ENCODE results near the gene TFEB.

The TFEB gene

DNA sequence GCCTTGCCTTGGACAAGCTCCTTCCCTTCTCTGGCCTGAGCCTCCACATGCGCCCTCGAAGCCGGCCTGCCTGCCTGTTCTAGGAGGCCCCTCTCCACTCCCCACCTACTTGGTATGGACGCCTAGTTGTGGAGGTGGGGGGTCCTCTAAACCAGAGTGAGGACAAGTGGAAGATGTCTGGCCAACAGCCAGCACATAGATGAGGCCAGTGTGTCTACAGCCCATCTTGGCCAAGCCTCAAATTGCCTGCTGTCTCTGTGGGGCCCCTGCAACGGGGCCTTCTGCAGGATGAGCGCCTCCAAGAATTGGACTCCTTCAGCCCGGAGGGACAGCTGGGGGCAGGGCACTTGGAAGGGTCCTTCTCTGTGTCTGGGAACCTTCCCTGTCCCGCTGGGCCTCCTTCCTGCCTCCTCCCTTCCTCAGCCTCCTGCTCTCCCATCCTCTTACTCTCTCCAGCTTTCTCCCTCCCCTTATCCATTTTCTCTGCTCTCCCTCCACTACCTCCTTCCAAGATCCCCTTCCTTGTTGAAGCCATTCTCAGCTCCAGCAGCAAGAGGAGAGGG lies 95.5 kb downstream of the TFEB start:
- Histone ChIP-seq H3K27ac (ENCODE audit: low read length) (no peak overlapping the region), H3K9me3 (ENCODE audit: insufficient read depth, low read depth, low read length) (no peaks in the 10 kb centered on the region), H3K9ac (ENCODE audit: low read depth, low read length) (peak overlapping the region; percentile 46), H3K4me3 (ENCODE audit: low read length) (peak overlapping the region; percentile 88), H3K27me3 (ENCODE audit: insufficient read depth, low read length) (peaks cover 83% of the 10 kb centered on the region), H3K4me1 (ENCODE audit: insufficient read depth, low read length) (peaks cover 30% of the 10 kb centered on the region), H3K36me3 (ENCODE audit: insufficient read depth, low read depth, low read length) (no peaks in the 10 kb centered on the region; the same call in 1 of the 2 replicates)

DNA sequence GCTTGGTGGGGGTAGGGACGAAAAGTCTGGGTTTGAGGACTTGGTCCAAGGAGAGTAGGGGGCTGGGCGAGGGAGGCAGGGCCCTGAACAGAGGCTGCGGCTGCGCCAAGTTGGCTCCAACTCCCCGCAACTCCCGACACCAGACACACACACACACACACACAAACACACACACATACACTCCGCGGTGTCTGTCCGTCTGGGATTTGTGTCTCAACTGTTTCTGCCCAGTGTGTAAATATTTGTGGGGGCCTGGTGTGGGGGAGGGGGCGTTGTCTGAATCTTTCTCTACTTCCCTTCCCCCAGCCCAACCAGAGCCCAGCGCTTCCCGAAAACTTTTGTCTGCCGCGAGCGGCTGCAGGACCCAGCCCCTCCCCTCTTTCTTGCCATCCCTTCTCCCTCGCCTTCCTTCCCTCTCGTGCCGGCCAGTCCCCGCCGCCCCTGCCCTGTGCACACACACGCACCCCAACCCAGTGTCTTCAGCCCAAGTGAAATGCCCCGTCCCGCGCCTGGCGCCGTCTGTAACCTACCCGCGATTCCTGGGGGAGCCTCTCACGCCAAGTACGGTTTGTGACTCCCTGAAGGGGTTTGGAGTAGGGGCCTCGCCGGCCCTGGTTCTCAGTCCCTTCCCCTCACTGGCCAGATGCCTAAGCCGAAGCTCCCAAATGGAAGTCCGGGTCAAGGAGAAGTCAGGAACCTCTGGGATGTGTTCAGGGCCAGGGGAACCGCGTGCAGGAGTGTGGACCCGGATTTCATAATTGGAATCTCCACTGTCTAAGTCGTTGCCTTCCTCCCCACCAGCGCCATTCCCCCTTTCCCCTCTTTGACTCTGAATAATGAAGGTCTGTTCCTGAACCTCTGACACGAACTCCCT lies 96.2 kb downstream of the TFEB start:
- Histone ChIP-seq H3K9ac (ENCODE audit: low read depth, low read length) (peak overlapping the region; percentile 46; the same call in 1 of the 2 replicates), H3K4me1 (ENCODE audit: insufficient read depth, low read length) (peaks cover 25% of the 10 kb centered on the region), H3K4me3 (ENCODE audit: low read length) (peak overlapping the region; percentile 88), H3K27me3 (ENCODE audit: insufficient read depth, low read length) (peaks cover 88% of the 10 kb centered on the region), H3K27ac (ENCODE audit: low read length) (peak overlapping the region; percentile 20), H3K36me3 (ENCODE audit: insufficient read depth, low read depth, low read length) (no peaks in the 10 kb centered on the region; the same call in 1 of the 2 replicates), H3K9me3 (ENCODE audit: insufficient read depth, low read depth, low read length) (no peaks in the 10 kb centered on the region)

DNA sequence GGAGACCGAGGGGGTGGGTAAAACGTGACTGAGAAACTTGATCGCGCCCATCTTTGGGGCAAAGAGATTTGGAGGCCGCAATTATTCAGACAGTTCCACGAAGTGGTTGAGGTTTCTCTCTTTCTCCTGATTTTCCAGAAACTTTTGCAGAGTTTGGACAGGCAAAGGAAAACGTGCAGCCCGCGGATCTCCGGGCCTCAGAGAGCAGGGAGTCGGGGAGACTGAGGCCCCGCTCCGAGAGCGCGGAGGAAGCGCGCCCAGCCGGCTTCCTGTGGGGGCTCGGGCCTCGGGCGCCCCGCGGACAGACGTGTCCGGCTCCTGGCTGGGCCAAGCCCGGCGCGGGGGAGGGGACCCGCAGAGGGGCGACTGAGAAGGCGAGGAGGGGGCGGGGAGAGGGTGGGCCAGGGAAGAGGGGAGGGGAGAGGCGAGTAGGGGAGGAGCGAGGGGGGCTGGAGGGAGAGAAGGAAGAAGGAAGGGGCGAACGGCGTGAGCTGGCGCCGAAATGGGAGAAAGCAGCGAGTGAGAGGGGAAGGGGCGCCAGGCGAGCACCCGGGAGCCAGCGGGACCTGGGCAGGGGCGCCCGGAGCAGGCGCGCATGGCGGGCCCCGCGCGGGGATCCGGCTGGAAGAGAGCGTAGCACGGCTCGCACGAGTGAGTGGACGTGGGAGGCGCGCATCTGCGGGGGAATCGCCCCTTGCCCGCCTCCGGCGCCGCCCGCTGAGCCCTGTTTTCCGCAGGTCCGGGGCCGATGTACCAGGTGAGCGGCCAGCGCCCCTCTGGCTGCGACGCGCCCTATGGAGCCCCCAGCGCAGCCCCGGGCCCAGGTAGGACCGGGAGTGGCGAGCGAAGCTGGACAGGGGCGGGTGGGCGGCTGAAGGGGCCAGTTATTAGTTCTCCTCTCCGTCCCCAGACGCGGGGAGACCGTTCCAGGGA lies 97.1 kb downstream of the TFEB start, which contains the start of gene MDFI:
MDFI (plus strand) TSS at position 467 of the 933 bp plus-strand sequence; CDS start at position 749, 282 bp downstream.
- H3K36me3 ChIP-seq (ENCODE audit: insufficient read depth, low read depth, low read length) = no peaks in the 10 kb centered on the region; the same call in 1 of the 2 replicates
- H3K4me3 ChIP-seq (ENCODE audit: low read length) = peak within 1 kb of the TSS; percentile 88
- H3K9me3 ChIP-seq (ENCODE audit: insufficient read depth, low read depth, low read length) = no peaks in the 10 kb centered on the region
- H3K4me1 ChIP-seq (ENCODE audit: insufficient read depth, low read length) = peaks cover 20% of the 10 kb centered on the region
- peak within 1 kb of the TSS; percentile 46; the same call in 1 of the 2 replicates for H3K9ac ChIP-seq (ENCODE audit: low read depth, low read length)
- H3K27me3 ChIP-seq (ENCODE audit: insufficient read depth, low read length) = peaks cover 97% of the 10 kb centered on the region
- H3K27ac ChIP-seq (ENCODE audit: low read length) = peak within 1 kb of the TSS; percentile 20

DNA sequence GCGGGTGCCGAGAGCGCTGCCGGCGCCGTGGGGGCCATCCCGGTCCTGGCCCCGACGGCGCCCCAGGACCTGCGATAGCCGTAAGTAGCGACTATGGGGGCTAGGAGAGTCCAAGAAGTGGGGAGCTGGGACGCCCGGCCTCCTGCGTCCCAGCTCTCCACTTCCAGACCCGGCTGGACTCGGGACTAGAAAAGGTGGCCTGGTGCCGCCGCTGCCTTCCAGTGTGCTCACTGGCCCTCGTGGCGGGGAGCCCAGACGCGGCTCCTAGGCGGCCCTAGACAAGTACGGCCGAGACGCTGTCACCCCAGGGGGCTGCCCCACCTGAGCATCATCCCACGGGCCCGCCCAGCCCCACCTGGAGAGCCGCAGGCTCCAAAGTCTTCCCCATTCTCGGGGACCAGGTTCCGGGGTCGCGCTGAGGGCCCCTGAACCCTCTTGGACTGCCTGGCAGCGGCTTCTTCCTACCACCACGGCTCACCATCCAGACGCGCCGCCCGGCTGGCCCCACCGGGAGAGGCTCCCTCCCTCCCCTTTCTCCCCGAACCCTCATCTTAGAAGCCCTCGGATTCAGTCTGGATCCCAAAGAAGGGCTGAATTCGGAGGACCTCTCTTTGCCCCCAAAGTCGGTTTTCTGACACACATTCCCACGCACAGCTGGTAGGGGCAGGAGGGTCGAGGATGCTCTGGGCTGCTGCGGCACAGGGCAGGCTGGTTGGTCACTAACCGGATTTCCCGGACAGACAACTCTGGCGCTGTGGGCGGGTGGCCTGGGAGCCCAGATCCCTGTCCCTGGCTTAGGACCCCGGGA lies 98.0 kb downstream of the TFEB start:
- Histone ChIP-seq H3K4me1 (ENCODE audit: insufficient read depth, low read length) (peaks cover 20% of the 10 kb centered on the region), H3K4me3 (ENCODE audit: low read length) (peak overlapping the region; percentile 88), H3K9ac (ENCODE audit: low read depth, low read length) (peak overlapping the region; percentile 34; the same call in 1 of the 2 replicates), H3K9me3 (ENCODE audit: insufficient read depth, low read depth, low read length) (no peaks in the 10 kb centered on the region), H3K36me3 (ENCODE audit: insufficient read depth, low read depth, low read length) (no peaks in the 10 kb centered on the region; the same call in 1 of the 2 replicates), H3K27ac (ENCODE audit: low read length) (no peak overlapping the region), H3K27me3 (ENCODE audit: insufficient read depth, low read length) (peaks cover 94% of the 10 kb centered on the region)

DNA sequence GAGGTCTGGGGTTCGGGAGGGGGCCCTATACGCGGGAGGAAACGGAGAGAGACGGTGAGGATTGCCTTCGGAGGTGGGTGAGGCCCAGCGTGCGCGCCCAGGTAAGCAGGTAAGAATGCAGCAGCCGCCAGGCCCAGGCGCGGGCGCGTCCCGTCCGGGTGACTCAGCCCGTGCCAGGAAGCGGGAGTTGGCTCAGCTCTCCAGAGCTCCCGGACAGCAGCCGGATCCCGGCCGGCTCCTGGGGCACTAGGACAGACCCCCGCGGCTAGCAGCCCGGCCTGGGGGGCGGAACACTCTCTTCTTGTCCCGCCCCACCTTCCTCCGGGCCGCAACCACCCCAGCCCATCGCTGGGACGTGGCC lies 98.6 kb downstream of the TFEB start:
- peaks cover 20% of the 10 kb centered on the region for H3K4me1 ChIP-seq (ENCODE audit: insufficient read depth, low read length)
- no peak overlapping the region; the same call in 1 of the 2 replicates for H3K9ac ChIP-seq (ENCODE audit: low read depth, low read length)
- H3K27me3 ChIP-seq (ENCODE audit: insufficient read depth, low read length) = peaks cover 88% of the 10 kb centered on the region
- no peaks in the 10 kb centered on the region for H3K9me3 ChIP-seq (ENCODE audit: insufficient read depth, low read depth, low read length)
- peak overlapping the region; percentile 88; the same call in 1 of the 2 replicates for H3K4me3 ChIP-seq (ENCODE audit: low read length)
- no peak overlapping the region for H3K27ac ChIP-seq (ENCODE audit: low read length)
- no peaks in the 10 kb centered on the region; the same call in 1 of the 2 replicates for H3K36me3 ChIP-seq (ENCODE audit: insufficient read depth, low read depth, low read length)

DNA sequence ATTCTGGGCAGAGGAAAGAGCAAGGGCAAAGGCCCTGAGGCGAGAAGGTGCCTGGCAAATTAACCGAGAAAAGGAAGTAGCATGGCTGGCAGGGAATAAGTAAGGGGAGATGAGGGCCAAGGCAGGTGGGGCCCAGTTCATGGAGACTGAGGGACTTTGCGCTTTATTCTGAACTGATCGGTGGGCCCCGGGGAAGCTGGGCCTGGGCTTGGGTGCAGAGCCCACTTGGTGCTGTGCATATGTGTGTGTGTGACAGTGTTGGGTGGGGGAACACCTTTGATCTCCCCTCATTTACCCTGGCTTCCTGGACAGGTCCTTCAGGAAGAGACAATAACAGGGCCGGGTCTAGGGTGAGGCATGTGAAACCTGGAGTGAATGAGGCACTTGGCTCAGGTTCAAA lies 100.0 kb downstream of the TFEB start:
- no peaks in the 10 kb centered on the region for H3K36me3 ChIP-seq (ENCODE audit: insufficient read depth, low read depth, low read length)
- peaks cover 14% of the 10 kb centered on the region for H3K4me1 ChIP-seq (ENCODE audit: insufficient read depth, low read length)
- peaks cover 73% of the 10 kb centered on the region for H3K27me3 ChIP-seq (ENCODE audit: insufficient read depth, low read length)
- H3K9me3 ChIP-seq (ENCODE audit: insufficient read depth, low read depth, low read length) = no peaks in the 10 kb centered on the region
- H3K9ac ChIP-seq (ENCODE audit: low read depth, low read length) = no peak overlapping the region
- no peak overlapping the region for H3K4me3 ChIP-seq (ENCODE audit: low read length)
- no peak overlapping the region for H3K27ac ChIP-seq (ENCODE audit: low read length)

DNA sequence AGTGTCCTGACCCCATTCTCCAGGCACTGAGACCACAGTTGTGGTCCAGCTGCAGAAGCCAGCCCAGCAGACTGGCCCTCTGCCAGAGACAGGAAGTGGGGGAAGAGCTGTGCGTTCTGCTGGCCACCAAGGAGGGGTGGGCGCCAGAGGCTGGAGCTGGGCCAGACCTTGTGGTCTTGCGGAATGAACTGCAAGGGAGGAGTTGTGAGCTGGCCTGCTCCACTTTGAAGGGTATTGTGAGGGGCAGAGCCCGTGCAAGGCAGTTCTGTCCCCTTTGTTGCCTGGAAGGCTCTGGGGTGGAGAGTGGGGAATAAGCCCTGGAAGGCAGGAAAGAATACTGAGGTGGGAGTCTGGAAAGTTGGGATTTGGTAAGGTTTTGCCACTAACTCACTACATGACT lies 100.8 kb downstream of the TFEB start:
- Histone ChIP-seq H3K9me3 (ENCODE audit: insufficient read depth, low read depth, low read length) (no peaks in the 10 kb centered on the region), H3K4me3 (ENCODE audit: low read length) (no peak overlapping the region), H3K27ac (ENCODE audit: low read length) (no peak overlapping the region), H3K36me3 (ENCODE audit: insufficient read depth, low read depth, low read length) (no peaks in the 10 kb centered on the region), H3K9ac (ENCODE audit: low read depth, low read length) (no peak overlapping the region), H3K27me3 (ENCODE audit: insufficient read depth, low read length) (peaks cover 66% of the 10 kb centered on the region), H3K4me1 (ENCODE audit: insufficient read depth, low read length) (peaks cover 7% of the 10 kb centered on the region; the same call in 1 of the 2 replicates)

All from iPS-20b (cell line).